Activated CD8-positive, alpha-beta memory T cell treated with anti-CD3 and anti-CD28 coated beads, Interleukin-2, amount 50 U/mL, for 48 hours (primary cell): Measurements from ENCODE around the gene FAM9C.

ENCODE experiments used
- DNase-seq: peaks from one replicate; pipeline ENCODE4 v3.0.0-alpha.2; 2020

Gene FAM9C

GRCh38 chrX:13001961-13002671 lies 42.3 kb downstream of the FAM9C start:
- no peak for DNase-seq

DNA sequence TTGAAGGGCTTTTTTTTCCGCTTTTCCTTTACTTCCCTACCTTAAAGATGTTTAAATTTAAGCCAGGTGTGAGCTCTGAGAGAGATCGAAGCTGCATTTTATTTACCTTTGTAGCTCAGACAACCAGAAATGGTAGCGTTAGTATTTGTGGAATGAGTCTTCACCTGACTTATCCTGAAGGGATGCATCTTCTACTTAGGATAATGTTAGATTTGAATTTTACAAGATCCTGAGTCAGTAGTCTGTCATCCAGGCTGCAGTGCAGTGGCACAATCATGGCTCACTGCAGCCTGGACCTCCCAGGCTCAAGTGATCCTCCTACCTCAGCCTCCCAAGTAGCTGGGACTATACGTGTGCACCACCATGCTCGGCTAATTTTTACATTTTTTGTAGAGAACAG lies 43.3 kb downstream of the FAM9C start:
- DNase-seq: no peak

DNA sequence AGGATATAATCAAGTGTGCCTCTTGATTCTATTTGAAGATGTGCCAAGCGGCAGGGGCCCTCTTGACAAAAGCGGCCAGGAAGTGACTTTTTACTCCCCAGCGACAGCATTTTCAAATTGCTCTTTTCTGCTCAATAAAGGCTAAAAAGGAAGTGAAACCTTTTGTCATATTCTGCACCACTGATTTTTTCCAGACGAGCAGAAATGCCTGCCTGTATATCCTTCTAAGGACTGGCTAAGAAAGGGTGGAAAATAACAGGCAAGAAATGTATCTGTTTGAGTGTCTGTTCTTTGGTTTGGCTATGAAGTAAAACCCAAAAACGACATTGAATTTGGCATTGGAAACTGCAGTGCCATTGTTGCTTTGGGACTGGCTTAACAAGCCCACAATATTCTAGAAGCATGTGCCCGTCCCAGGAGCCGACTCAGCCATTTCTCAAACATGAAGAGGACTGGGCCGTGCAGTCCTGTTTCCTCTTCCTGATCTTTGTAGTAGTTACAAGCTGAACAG lies 44.1 kb downstream of the FAM9C start:
- DNase-seq: no peak

DNA sequence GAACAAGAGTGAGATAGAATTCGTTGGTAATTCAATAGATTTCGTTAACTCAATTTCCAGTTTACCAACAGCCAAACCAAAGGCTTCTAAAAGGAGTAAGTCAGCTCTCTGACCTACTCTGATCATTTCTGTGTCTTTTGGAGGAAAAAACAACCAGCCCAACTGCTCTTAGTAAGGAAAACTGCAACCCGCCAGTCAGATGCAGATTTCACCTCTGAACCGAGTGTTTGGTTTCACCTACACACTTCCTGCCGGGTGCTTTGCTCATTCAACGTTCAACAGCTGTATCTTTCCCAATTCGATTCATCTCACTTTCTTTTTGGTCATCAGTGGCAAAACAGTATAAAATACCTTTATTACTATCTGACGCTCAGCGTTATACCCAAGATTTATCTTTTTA lies 45.0 kb downstream of the FAM9C start:
- no peak for DNase-seq

GRCh38 chrX:12997906-12998687 lies 46.3 kb downstream of the FAM9C start:
- DNase-seq: no peak

DNA sequence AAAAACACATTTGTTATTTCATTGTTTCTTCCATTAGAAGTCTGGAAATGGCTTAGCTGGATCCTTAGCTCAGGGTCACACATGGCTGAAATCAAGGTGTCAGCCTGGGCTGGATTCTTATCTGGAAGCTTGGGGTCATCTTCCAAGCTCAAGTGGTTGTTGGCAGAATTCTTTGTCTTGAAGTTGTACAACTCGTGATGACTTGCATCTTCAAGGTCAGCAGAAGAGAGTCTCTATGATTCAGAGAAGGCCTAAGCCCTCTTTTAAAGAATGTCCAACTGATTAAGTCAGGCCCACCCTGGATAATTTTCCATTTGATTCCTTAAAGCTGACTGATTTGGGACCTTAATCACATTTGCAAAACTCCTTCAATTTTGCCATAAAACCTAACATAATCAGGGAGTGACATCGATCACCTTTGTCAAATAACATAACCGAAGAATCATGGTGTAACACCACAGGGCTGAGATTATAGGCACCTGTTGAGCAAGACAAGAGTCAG lies 47.4 kb downstream of the FAM9C start:
- DNase-seq: no peak

DNA sequence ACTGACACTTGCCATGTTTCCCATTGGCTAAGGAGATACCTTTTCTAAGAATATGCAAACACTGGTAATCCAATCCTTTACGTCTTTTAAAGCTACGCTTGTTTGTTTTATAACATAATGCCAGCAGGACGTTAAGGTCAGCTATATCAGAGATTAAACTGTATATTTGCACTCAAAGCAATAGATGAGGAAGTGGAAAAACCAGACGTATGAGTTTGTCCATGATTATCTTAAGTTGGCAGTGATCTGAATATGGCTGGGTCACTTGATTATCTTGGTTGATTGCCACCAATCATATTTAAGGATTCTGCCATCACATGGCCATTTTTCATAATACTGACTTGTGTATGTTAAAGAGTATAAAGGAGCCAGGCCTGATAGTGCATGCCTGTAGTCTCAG lies 50.1 kb downstream of the FAM9C start:
- no peak for DNase-seq

GRCh38 chrX:12993826-12994225 lies 50.6 kb downstream of the FAM9C start:
- no peak for DNase-seq

- no peak for DNase-seq
These were observed 51.8 kb downstream of the FAM9C start for GRCh38 chrX:12992544-12993118.

DNA sequence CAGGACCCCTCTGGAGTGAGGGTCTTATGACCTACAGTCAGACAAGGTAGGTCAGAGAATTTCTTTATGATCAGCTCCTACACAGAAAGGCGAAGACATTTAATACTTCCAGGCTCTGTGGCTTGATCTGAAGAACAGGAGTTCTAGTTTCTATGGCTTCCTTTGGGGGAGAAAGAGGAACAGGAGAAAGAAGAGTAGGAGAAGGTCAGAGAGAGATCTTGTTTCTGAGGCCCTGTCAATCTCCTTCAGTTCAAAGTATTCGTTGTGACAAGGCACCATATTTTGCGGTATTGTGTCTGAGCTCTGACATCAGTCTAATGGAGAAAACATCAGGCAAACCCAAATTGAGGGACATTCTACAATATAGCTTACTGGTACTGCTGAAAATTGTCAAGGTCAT lies 52.8 kb downstream of the FAM9C start:
- DNase-seq: no peak

- no peak for DNase-seq
These were observed 55.0 kb downstream of the FAM9C start for GRCh38 chrX:12989461-12989860.

GRCh38 chrX:12988797-12989196 lies 55.6 kb downstream of the FAM9C start:
- DNase-seq: no peak

DNA sequence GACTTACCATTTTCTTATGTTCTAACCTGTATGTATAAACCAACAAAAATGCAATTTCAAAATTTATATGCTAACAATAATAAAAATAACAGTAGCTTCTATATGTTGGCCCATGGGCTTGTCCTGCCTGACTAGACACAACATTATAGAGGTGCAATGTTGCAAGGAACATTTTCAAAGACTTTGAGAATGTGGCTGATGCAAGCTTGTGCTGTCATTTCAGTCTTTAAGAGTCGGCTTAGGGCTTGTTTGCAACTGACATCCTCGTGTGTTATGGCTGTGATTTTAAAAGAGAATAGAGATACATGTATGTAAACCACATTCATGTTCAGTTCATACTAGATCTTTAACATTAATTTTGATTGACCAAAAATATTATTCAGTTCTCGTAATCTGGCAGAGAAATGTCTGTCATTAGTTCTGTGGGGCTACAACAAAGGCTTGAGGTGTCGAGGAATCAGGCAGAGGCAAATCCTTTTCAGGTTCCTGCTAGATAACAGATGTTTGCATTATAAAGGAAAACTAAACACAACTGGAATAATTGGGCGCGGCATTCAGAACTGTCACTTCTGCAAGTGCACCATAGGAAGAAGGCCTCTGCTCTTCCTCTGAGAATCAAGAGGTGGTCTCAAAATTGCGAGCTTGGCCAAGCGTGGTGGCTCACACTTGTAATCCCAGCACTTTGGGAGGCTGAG lies 56.4 kb downstream of the FAM9C start:
- DNase-seq: no peak

DNA sequence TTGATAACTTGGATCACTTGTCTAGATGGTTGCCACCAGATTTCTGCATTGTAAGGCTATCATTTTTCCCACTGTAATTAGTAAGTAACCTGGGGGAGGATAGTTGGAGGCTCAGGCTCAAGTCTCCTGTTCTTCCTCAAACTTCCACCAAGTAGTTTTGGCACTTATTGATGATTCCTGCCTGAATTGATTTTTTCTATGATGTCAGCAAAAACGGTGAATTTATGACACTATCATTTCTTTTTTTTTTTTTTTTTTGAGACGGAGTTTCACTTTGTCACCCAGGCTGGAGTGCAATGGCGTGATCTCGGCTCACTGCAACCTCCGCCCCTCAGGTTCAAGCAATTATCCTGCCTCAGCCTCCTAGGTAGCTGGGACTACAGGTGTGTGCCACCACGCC lies 57.1 kb downstream of the FAM9C start:
- DNase-seq: no peak

- DNase-seq: no peak
These were observed 57.5 kb downstream of the FAM9C start for GRCh38 chrX:12986886-12987285.

DNA sequence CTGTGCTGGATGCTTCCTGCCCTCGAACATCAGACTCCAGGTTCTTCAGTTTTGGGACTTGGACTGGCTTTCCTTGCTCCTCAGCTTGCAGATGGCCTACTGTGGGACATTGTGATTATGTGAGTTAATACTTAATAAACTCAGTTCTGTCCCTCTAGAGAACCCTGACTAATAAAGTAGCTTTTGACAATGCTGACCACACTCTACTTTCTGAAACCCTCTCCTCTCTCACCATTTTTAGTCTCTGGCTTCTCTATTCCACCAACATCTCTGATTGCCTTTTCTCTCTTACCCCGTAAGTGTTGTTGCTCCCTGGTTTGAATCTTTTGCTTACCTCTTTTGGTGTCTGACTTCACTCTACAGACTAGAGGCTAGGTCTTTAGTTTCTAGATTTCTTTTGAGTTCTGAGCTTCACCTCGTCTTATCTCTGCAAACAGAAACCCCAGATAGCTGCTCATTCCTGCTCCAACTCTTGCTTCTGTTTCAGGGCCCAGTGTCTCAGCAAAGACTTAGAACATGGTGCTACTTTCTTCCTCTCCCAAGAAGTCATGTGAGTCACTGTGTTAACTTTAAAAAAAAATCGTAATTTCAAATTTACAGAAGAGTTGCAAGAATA lies 58.1 kb downstream of the FAM9C start:
- no peak for DNase-seq
